ENCODE results near the gene ATF4. TPM values are rescaled to one million over a fixed set of nuclear protein-coding genes. Genes with fewer than 3 reads are reported as not detected.
"Not testable (repeated sequence)": the region's sequence is repeated elsewhere in the genome, so short reads cannot be mapped to it uniquely, and the experiment has no call there.

ATF4 gene
- total RNA-seq, 1 experiment from 2014 or later = 372 TPM

DNA sequence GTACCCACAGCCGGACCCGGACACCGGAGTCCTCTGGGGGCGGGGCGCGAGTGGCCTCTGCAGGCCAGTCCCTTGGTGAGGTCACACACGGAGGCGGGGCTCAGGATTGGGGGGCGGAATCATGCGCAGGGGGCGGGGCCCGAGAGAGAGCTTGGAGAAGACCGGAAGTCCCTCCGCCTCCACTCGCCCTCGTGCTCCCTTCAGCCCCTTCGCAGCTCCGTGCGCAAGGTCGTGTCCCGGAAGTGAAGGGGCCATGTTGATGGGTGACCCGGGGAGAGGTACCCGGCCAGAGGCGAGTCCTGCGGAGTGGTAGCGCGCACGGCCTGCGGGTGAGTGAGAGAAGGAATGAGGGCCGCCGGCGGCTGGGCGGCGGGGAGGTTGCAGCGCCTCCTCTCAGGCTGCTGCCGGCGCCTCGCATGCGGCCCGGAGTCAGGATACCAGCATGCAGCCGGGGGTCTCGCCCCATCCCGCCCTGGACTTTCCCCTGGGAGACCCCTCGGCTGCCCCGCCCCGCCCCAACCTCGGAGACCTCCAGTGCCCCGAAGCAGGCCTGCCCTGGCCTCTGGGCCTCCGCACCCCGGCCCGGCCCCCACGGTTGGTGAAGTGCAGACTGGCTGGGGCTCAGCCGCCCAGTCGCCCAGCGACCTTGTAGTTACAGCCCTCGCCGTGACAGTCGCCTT, 18.1 kb upstream of the ATF4 start, which contains the start of gene MIEF1:
Gene MIEF1 (plus strand): TSS at position 182 of the 680 bp plus-strand sequence. CDS start 9,005 bp downstream, outside the sequence.
- TF ChIP-seq, protein P1, sequence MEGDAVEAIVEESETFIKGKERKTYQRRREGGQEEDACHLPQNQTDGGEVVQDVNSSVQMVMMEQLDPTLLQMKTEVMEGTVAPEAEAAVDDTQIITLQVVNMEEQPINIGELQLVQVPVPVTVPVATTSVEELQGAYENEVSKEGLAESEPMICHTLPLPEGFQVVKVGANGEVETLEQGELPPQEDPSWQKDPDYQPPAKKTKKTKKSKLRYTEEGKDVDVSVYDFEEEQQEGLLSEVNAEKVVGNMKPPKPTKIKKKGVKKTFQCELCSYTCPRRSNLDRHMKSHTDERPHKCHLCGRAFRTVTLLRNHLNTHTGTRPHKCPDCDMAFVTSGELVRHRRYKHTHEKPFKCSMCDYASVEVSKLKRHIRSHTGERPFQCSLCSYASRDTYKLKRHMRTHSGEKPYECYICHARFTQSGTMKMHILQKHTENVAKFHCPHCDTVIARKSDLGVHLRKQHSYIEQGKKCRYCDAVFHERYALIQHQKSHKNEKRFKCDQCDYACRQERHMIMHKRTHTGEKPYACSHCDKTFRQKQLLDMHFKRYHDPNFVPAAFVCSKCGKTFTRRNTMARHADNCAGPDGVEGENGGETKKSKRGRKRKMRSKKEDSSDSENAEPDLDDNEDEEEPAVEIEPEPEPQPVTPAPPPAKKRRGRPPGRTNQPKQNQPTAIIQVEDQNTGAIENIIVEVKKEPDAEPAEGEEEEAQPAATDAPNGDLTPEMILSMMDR (IDR thresholded peaks at IDR 0.05; ENCODE audit: unreplicated experiment) = no peak
- intact Hi-C loops (cut with micrococcal nuclease; ENCODE audit: unreplicated experiment) = no loop called here
- CTCF ChIA-PET = interaction anchor here (0.5 to 1.5 kb wide), 18 partner anchors 8 to 854 kb away, joined by 3 to 6 read pairs (median 3); partner anchors contain the start of genes ATF4 and TAB1
- BruUV-seq (replicated peaks) = no TSS peak
- Mint-ChIP-seq H3K4me1 (ENCODE audit: low read depth, unreplicated experiment) (peaks cover 46% of the 10 kb centered on the region), H3K36me3 (ENCODE audit: insufficient read depth, unreplicated experiment) (peaks cover 54% of the 10 kb centered on the region), H3K9me3 (ENCODE audit: low read depth, unreplicated experiment) (no peaks in the 10 kb centered on the region), H3K27me3 (ENCODE audit: unreplicated experiment) (no peaks in the 10 kb centered on the region), H3K27ac (ENCODE audit: unreplicated experiment) (peak within 1 kb of the TSS; percentile 82), H3K4me3 (ENCODE audit: low read depth, unreplicated experiment) (peak within 1 kb of the TSS; percentile 91)
- peak; percentile 98 for DNase-seq

DNA sequence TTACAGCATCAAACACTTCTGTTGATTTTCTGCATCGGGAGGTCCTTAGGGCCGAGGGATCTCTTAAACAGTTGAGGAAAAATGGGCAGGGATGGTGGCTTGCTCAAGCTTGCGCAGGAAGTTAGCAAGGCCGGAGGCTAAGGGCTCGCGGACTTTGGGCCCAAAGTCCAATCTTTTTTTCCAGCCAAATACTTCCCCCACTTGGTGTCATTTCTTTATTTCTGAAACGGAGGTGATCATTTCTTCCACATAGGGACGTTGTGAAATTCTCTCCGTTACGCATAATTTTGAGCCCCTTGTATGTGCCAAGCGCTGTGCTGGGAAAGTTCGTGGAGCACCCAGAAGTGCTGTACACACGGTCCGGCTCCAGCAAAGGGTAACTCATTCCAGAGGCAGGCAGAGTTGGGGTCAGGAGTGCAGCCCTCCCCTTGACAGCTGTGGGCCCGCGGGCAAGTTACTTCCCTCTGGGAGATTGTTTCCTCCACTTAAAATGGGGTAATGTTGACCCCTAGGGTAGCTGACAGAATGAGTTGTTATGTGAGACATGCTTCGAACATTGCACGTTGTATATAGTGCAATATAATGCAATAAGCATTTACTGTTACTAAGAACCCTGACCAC, 17.5 kb upstream of the ATF4 start:
- no peaks in the 10 kb centered on the region for H3K9me3 Mint-ChIP-seq (ENCODE audit: low read depth, unreplicated experiment)
- no peaks in the 10 kb centered on the region for H3K27me3 Mint-ChIP-seq (ENCODE audit: unreplicated experiment)
- peak overlapping the region; percentile 91 for H3K4me3 Mint-ChIP-seq (ENCODE audit: low read depth, unreplicated experiment)
- BruUV-seq (replicated peaks) = TSS peak; percentile 59
- CTCF ChIA-PET = interaction anchor here (0.9 to 1.5 kb wide), 4 partner anchors 11 to 26 kb away, joined by 3 to 6 read pairs (median 5); partner anchors contain the start of gene ATF4
- peaks cover 54% of the 10 kb centered on the region for H3K36me3 Mint-ChIP-seq (ENCODE audit: insufficient read depth, unreplicated experiment)
- intact Hi-C loops (cut with micrococcal nuclease; ENCODE audit: unreplicated experiment) = no loop called here
- H3K4me1 Mint-ChIP-seq (ENCODE audit: low read depth, unreplicated experiment) = peaks cover 46% of the 10 kb centered on the region
- H3K27ac Mint-ChIP-seq (ENCODE audit: unreplicated experiment) = no peak overlapping the region
- DNase-seq = no peak
- TF ChIP-seq, protein P1 (IDR thresholded peaks at IDR 0.05; ENCODE audit: unreplicated experiment) = no peak

GRCh38 chr22:39503630-39504029, 16.7 kb upstream of the ATF4 start:
- H3K4me3 Mint-ChIP-seq (ENCODE audit: low read depth, unreplicated experiment) = peak overlapping the region; percentile 91
- peaks cover 44% of the 10 kb centered on the region for H3K4me1 Mint-ChIP-seq (ENCODE audit: low read depth, unreplicated experiment)
- H3K27ac Mint-ChIP-seq (ENCODE audit: unreplicated experiment) = no peak overlapping the region
- CTCF ChIA-PET = no interaction called here
- intact Hi-C loops (cut with micrococcal nuclease; ENCODE audit: unreplicated experiment) = no loop called here
- DNase-seq = no peak
- no peaks in the 10 kb centered on the region for H3K27me3 Mint-ChIP-seq (ENCODE audit: unreplicated experiment)
- peaks cover 61% of the 10 kb centered on the region for H3K36me3 Mint-ChIP-seq (ENCODE audit: insufficient read depth, unreplicated experiment)
- no peaks in the 10 kb centered on the region for H3K9me3 Mint-ChIP-seq (ENCODE audit: low read depth, unreplicated experiment)
- TF ChIP-seq, protein P1 (IDR thresholded peaks at IDR 0.05; ENCODE audit: unreplicated experiment) = no peak
- BruUV-seq (replicated peaks) = no TSS peak

- intact Hi-C loops (cut with micrococcal nuclease; ENCODE audit: unreplicated experiment) = no loop called here
- TF ChIP-seq, protein P1 (IDR thresholded peaks at IDR 0.05; ENCODE audit: unreplicated experiment) = no peak
- no peaks in the 10 kb centered on the region for H3K9me3 Mint-ChIP-seq (ENCODE audit: low read depth, unreplicated experiment)
- H3K4me1 Mint-ChIP-seq (ENCODE audit: low read depth, unreplicated experiment) = peaks cover 43% of the 10 kb centered on the region
- H3K4me3 Mint-ChIP-seq (ENCODE audit: low read depth, unreplicated experiment) = peak overlapping the region; percentile 91
- BruUV-seq (replicated peaks) = no TSS peak
- no peak for DNase-seq
- H3K27ac Mint-ChIP-seq (ENCODE audit: unreplicated experiment) = no peak overlapping the region
- CTCF ChIA-PET = no interaction called here
- peaks cover 63% of the 10 kb centered on the region for H3K36me3 Mint-ChIP-seq (ENCODE audit: insufficient read depth, unreplicated experiment)
- H3K27me3 Mint-ChIP-seq (ENCODE audit: unreplicated experiment) = no peaks in the 10 kb centered on the region
Observed at GRCh38 chr22:39504071-39504470, 16.3 kb upstream of the ATF4 start.

DNA sequence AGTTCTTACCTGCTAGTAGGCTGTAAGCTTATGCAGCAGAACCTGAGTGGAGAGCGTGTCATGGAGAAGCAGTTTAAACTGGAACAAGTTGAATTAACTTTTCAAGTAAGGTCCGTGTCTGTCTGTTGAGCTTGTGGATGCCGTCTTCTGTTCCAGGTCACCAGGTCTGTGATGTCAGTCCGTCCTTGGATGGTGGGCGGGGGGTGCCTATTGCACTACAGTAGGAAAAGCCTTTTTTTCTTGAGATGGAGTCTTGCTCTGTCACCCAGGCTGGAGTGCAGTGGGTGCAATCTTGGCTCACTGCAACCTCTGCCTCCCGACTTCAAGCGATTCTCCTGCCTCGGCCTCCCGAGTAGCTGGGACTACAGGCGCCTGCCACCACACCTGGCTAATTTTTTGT, 13.3 kb upstream of the ATF4 start:
- CTCF ChIA-PET; H3K9me3 Mint-ChIP-seq (ENCODE audit: low read depth, unreplicated experiment); BruUV-seq (replicated peaks); H3K4me3 Mint-ChIP-seq (ENCODE audit: low read depth, unreplicated experiment); intact Hi-C loops (cut with micrococcal nuclease; ENCODE audit: unreplicated experiment); DNase-seq; H3K27me3 Mint-ChIP-seq (ENCODE audit: unreplicated experiment); H3K27ac Mint-ChIP-seq (ENCODE audit: unreplicated experiment): not testable (repeated sequence)
- Mint-ChIP-seq H3K4me1 (ENCODE audit: low read depth, unreplicated experiment) (peaks cover 29% of the 10 kb centered on the region), H3K36me3 (ENCODE audit: insufficient read depth, unreplicated experiment) (peaks cover 81% of the 10 kb centered on the region)

All from Calu3 (cell line).